IMR-90 (cell line): ENCODE measurements around the gene SEPTIN10. TPM values are rescaled to one million over a fixed set of nuclear protein-coding genes. Genes with fewer than 3 reads are reported as not detected.

Experiments
- ATAC-seq: fragments of 200-7000 bp; cut with Tn5 transposase; 2 replicates; pipeline ENCODE4 v1.9.1; 2020; ENCODE audit warnings: low read depth, mild to moderate bottlenecking, moderate library complexity
- BruUV-seq: library from RNA; stranded (reverse); fragments of 400-500 nt; replicated peaks from 2 replicates; lab custom pipeline; 2021; lab: Mats Ljungman, UMichigan
- CTCF ChIA-PET: fragments of 300-600 bp; formaldehyde crosslinking; extraction: SDS; loops from one replicate; lab custom pipeline; 2021; ENCODE audit warnings: antibody characterized with exemption; lab: Yijun Ruan, JAX
- POLR2A ChIA-PET: fragments of 300-600 bp; sonication (Branson Sonifier 250); formaldehyde crosslinking; loops from one replicate; lab custom pipeline; 2022; ENCODE audit warnings: antibody characterized with exemption; ENCODE audit not compliant: unreplicated experiment; lab: Charles Lee
- DNase-seq: peaks from one replicate; pipeline ENCODE4 v3.0.0; 2013
- H2AFZ ChIP-seq: replicated peaks from 2 replicates; pipeline ENCODE3; 2013; ENCODE audit warnings: low read length, mild to moderate bottlenecking; ENCODE audit not compliant: poor library complexity
- H2AK5ac ChIP-seq: 2 replicates; pipeline ENCODE4 v1.6.1; 2013; ENCODE audit warnings: low read depth, low read length, inconsistent platforms
- H2AK9ac ChIP-seq: replicated peaks from 2 replicates; pipeline ENCODE3; 2013; ENCODE audit warnings: mild to moderate bottlenecking, low read depth, low read length, moderate library complexity; ENCODE audit not compliant: poor library complexity
- H2BK120ac ChIP-seq: 2 replicates; pipeline ENCODE4 v1.6.1; 2013; ENCODE audit warnings: low read depth, low read length, inconsistent platforms
- H2BK15ac ChIP-seq: 3 replicates; pipeline ENCODE4 v1.6.1; 2013; ENCODE audit warnings: low read depth, low read length, inconsistent platforms
- H2BK20ac ChIP-seq: 2 replicates; pipeline ENCODE4 v1.6.1; 2013; ENCODE audit warnings: low read depth, mild to moderate bottlenecking, inconsistent platforms, low read length, moderate library complexity
- H2BK5ac ChIP-seq: 2 replicates; pipeline ENCODE4 v1.6.1; 2013; ENCODE audit warnings: mild to moderate bottlenecking, low read depth, low read length, inconsistent platforms; ENCODE audit not compliant: poor library complexity, severe bottlenecking
- H3K14ac ChIP-seq: replicated peaks from 2 replicates; pipeline ENCODE4 v1.6.1; 2013; ENCODE audit warnings: low read depth, low read length, inconsistent platforms
- H3K18ac ChIP-seq: 2 replicates; pipeline ENCODE4 v1.6.1; 2013; ENCODE audit warnings: low read depth, low read length, control low read depth
- H3K23ac ChIP-seq: 2 replicates; pipeline ENCODE4 v1.6.1; 2013; ENCODE audit warnings: low read depth, low read length, inconsistent platforms
- H3K27ac ChIP-seq: 2 replicates; pipeline ENCODE4 v1.5.1; 2013; ENCODE audit warnings: mild to moderate bottlenecking, control low read depth, low read length; ENCODE audit not compliant: insufficient read depth
- H3K27me3 ChIP-seq: 2 replicates; pipeline ENCODE4 v1.6.1; 2013; ENCODE audit warnings: low read length; ENCODE audit not compliant: control insufficient read depth, insufficient read depth
- H3K36me3 ChIP-seq: 2 replicates; pipeline ENCODE4 v1.6.1; 2013; ENCODE audit warnings: low read length, mixed read lengths; ENCODE audit not compliant: control insufficient read depth, insufficient read depth
- H3K4ac ChIP-seq: 2 replicates; pipeline ENCODE4 v1.6.1; 2013; ENCODE audit warnings: low read depth, low read length, inconsistent platforms
- H3K4me1 ChIP-seq: 2 replicates; pipeline ENCODE4 v1.6.1; 2013; ENCODE audit warnings: low read length, mixed read lengths; ENCODE audit not compliant: control insufficient read depth, insufficient read depth
- H3K4me2 ChIP-seq: 2 replicates; pipeline ENCODE4 v1.6.1; 2013; ENCODE audit warnings: low read depth, mild to moderate bottlenecking, control low read depth, low read length, moderate library complexity
- H3K4me3 ChIP-seq: 2 replicates; pipeline ENCODE4 v1.5.1; 2013; ENCODE audit warnings: low read depth, mild to moderate bottlenecking, control low read depth, low read length, moderate library complexity; ENCODE audit not compliant: insufficient read depth
- H3K56ac ChIP-seq: 2 replicates; pipeline ENCODE4 v1.6.1; 2013; ENCODE audit warnings: low read length, inconsistent platforms; ENCODE audit not compliant: insufficient read depth; ENCODE audit errors: extremely low read depth
- H3K79me1 ChIP-seq, 2 experiments: 2 replicates each; pipeline ENCODE4 v1.6.1; 2013; ENCODE audit warnings: low read length in 2 of 2, inconsistent platforms in 1 of 2, low read depth in 1 of 2
- H3K9ac ChIP-seq: 2 replicates; pipeline ENCODE4 v1.6.1; 2013; ENCODE audit warnings: low read depth, low read length, control low read depth
- H3K9me1 ChIP-seq: 2 replicates; pipeline ENCODE4 v1.6.1; 2013; ENCODE audit warnings: low read length, inconsistent platforms; ENCODE audit not compliant: insufficient read depth
- H3K9me3 ChIP-seq: 2 replicates; pipeline ENCODE4 v1.6.1; 2013; ENCODE audit warnings: low read length; ENCODE audit not compliant: control insufficient read depth, insufficient read depth
- H4K20me1 ChIP-seq: 2 replicates; pipeline ENCODE4 v1.6.1; 2013; ENCODE audit warnings: low read length, inconsistent platforms; ENCODE audit not compliant: insufficient read depth
- H4K5ac ChIP-seq: 2 replicates; pipeline ENCODE4 v1.6.1; 2013; ENCODE audit warnings: mild to moderate bottlenecking, low read depth, low read length, control low read depth
- H4K8ac ChIP-seq, 2 experiments: 2 replicates each; pipeline ENCODE4 v1.6.1; 2013; ENCODE audit warnings: low read depth in 2 of 2, low read length in 2 of 2, control low read depth in 1 of 2, inconsistent platforms in 1 of 2
- H4K91ac ChIP-seq: 2 replicates; pipeline ENCODE4 v1.6.1; 2013; ENCODE audit warnings: low read depth, low read length, inconsistent platforms; ENCODE audit not compliant: insufficient read depth
- BHLHE40 ChIP-seq: fragments of 150-350 bp; IDR thresholded peaks from 2 replicates; pipeline ENCODE4 v1.6.1; 2016; ENCODE audit warnings: mild to moderate bottlenecking, low read depth, low read length
- ELK1 ChIP-seq: fragments of 150-350 bp; IDR thresholded peaks from 2 replicates; pipeline ENCODE4 v1.6.1; 2016; ENCODE audit warnings: low read depth, mild to moderate bottlenecking, low read length, moderate library complexity, borderline replicate concordance
- FOS ChIP-seq: fragments of 150-350 bp; IDR thresholded peaks from 2 replicates; pipeline ENCODE4 v1.6.1; 2016; ENCODE audit warnings: low read depth, low read length
- MAFK ChIP-seq: IDR thresholded peaks from 2 replicates; pipeline ENCODE4 v1.6.1; 2012; ENCODE audit warnings: low read depth, low read length, improper control_type of control experiment
- MAZ ChIP-seq: IDR thresholded peaks from 2 replicates; pipeline ENCODE4 v1.6.1; 2012; ENCODE audit warnings: low read depth, mild to moderate bottlenecking, low read length, improper control_type of control experiment, moderate library complexity, borderline replicate concordance
- NFE2L2 ChIP-seq: fragments of 150-350 bp; IDR thresholded peaks from 2 replicates; pipeline ENCODE4 v1.6.1; 2016; ENCODE audit warnings: low read depth, mild to moderate bottlenecking, low read length
- POLR2A ChIP-seq: IDR thresholded peaks from 2 replicates; pipeline ENCODE4 v1.6.1; 2012; ENCODE audit warnings: mild to moderate bottlenecking, low read depth, low read length
- RCOR1 ChIP-seq: IDR thresholded peaks from 2 replicates; pipeline ENCODE4 v1.6.1; 2012; ENCODE audit warnings: mild to moderate bottlenecking, low read length, improper control_type of control experiment; ENCODE audit not compliant: insufficient replicate concordance
- WGBS, 2 experiments: methylation state at CpG; one replicate each; pipeline versions ENCODE4 v1.1.5 to v1.1.7; 2013; ENCODE audit warnings: missing lambda C conversion rate in 2 of 2; ENCODE audit not compliant: insufficient read length in 1 of 2; ENCODE audit errors: extremely low coverage in 2 of 2; 5-methylcytosine and 5-hydroxymethylcytosine counted together
- dilution Hi-C: fragments of 300-500 bp; cut with HindIII; formaldehyde crosslinking; loops from one replicate; pipeline ENCODE4 v1.14.3; 2018; ENCODE audit warnings: low sequenced_read_pairs; ENCODE audit not compliant: unreplicated experiment
- in situ Hi-C: fragments of 300-500 bp; cut with MboI; formaldehyde crosslinking; loops from 3 replicates; pipeline ENCODE4 v1.14.3; 2019; ENCODE audit warnings: low sequenced_read_pairs, inconsistent platforms, mixed read lengths
- intact Hi-C: fragments of 100-400 bp; cut with micrococcal nuclease; formaldehyde crosslinking; loops from 2 replicates; pipeline ENCODE4 v1.10.0; 2022
- polyA plus RNA-seq, 3 experiments: library from polyadenylated mRNA; depleted of rRNA; stranded (reverse); fragments of >200 nt; gene quantifications; 2 replicates each; pipeline ENCODE4 v1.2.3, GENCODE V29; 2012; ENCODE audit warnings: low replicate concordance in 1 of 3
- total RNA-seq: library from RNA; depleted of rRNA; stranded (reverse); fragments of >200 nt; gene quantifications from 2 replicates; pipeline ENCODE4 v1.2.3, GENCODE V29; 2012

SEPTIN10 gene
- total and polyA plus RNA-seq, 2 of the 4 experiments (the other 2 are of a cell fraction): 55.4 to 82.6 TPM

GRCh38 chr2:109624339-109624738, 10.6 kb upstream of the SEPTIN10 start:
- dilution Hi-C loops (no loop called here), intact Hi-C loops (no loop called here), in situ Hi-C loops (no loop called here)
- H4K20me1 ChIP-seq: no peaks in the 10 kb centered on the region
- no peak overlapping the region for H4K91ac ChIP-seq
- no peaks in the 10 kb centered on the region for H3K9me1 ChIP-seq
- no CpG with 5 or more reads among the region's 4 CpGs for WGBS, 2 experiments
- DNase-seq: no peak
- no peaks in the 10 kb centered on the region for H3K9me3 ChIP-seq
- H3K27me3 ChIP-seq: peaks cover 21% of the 10 kb centered on the region
- no peak overlapping the region for H3K14ac ChIP-seq
- H4K8ac ChIP-seq: no peak overlapping the region
- no peak overlapping the region for H2BK20ac ChIP-seq
- H2AK9ac ChIP-seq: no peak overlapping the region
- H3K79me1 ChIP-seq: 0 out of 4 replicates have a peak, but pooled peaks cover 0 to 1% of the 10 kb centered on the region in 2 experiments
- H3K23ac ChIP-seq: no peak overlapping the region
- TF ChIP-seq NFE2L2 (no peak), FOS (no peak), ELK1 (no peak), RCOR1 (no peak), MAZ (no peak), BHLHE40 (no peak), POLR2A (no peak), MAFK (no peak)
- H2BK120ac ChIP-seq: no peak overlapping the region
- H3K9ac ChIP-seq: no peak overlapping the region
- ChIA-PET POLR2A (no interaction called here), CTCF (no interaction called here)
- H3K4me1 ChIP-seq: no peaks in the 10 kb centered on the region
- H3K4me2 ChIP-seq: no peak overlapping the region
- no peak overlapping the region for H3K4ac ChIP-seq
- no peak overlapping the region for H2AK5ac ChIP-seq
- H4K5ac ChIP-seq: no peak overlapping the region
- no peak overlapping the region for H2BK15ac ChIP-seq
- H2AFZ ChIP-seq: no peak overlapping the region
- no peak overlapping the region for H3K27ac ChIP-seq
- no peak overlapping the region for H3K4me3 ChIP-seq
- no peak overlapping the region for H3K18ac ChIP-seq
- no TSS peak for BruUV-seq
- H3K36me3 ChIP-seq: no peaks in the 10 kb centered on the region
- no peak for ATAC-seq
- no peak overlapping the region for H3K56ac ChIP-seq
- H2BK5ac ChIP-seq: no peak overlapping the region
